Fibroblast of villous mesenchyme (primary cell): Measurements from ENCODE around the gene SNRPA1. TPM values are rescaled to one million over a fixed set of nuclear protein-coding genes. Genes with fewer than 3 reads are reported as not detected.

Experiments
- DNase-seq: peaks from one replicate; pipeline ENCODE4 v3.0.0-alpha.2; 2010; ENCODE audit warnings: low read depth
- H3K4me3 ChIP-seq: 2 replicates; pipeline ENCODE4 v1.5.1; 2011; ENCODE audit warnings: low read depth, mild to moderate bottlenecking, low read length
- total RNA-seq: library from RNA; depleted of rRNA; stranded (reverse); fragments of >200 nt; gene quantifications from 2 replicates; pipeline ENCODE4 v1.2.3, GENCODE V29; 2012
- TF ChIP-seq, protein P1 (sequence below): IDR thresholded peaks from 2 replicates; pipeline ENCODE4 v1.5.1; 2012; ENCODE audit warnings: low read depth, mild to moderate bottlenecking, low read length; ENCODE audit not compliant: insufficient read depth

SNRPA1 gene
- total RNA-seq, 1 donor: 18.6 TPM

DNA sequence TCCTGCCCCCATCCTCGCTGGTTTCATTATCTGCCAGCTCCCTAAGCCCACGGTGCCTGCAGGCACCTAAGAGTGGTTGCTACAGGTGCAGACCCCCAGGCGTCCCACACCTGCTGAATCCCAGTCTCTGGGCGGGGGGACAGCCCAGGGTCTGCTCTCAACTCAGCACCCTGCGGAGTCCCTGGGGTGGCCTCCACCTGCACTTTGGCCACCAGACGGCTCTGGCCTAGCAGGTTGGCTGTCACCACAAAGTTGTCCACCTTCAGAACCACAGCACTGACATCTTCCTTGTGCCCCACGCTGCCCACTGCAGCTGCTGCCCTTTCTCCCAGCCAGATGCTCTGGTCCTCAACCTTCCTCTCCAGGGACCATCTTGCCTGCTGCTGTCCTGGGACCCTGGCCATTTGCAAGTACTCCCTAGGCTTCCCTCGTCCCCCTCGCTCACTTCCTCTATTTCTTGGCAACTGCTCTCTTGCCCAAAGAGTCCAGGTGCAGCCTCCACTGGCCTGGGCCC, 34.9 kb upstream of the SNRPA1 start:
- DNase-seq: no peak
- TF ChIP-seq, protein P1, sequence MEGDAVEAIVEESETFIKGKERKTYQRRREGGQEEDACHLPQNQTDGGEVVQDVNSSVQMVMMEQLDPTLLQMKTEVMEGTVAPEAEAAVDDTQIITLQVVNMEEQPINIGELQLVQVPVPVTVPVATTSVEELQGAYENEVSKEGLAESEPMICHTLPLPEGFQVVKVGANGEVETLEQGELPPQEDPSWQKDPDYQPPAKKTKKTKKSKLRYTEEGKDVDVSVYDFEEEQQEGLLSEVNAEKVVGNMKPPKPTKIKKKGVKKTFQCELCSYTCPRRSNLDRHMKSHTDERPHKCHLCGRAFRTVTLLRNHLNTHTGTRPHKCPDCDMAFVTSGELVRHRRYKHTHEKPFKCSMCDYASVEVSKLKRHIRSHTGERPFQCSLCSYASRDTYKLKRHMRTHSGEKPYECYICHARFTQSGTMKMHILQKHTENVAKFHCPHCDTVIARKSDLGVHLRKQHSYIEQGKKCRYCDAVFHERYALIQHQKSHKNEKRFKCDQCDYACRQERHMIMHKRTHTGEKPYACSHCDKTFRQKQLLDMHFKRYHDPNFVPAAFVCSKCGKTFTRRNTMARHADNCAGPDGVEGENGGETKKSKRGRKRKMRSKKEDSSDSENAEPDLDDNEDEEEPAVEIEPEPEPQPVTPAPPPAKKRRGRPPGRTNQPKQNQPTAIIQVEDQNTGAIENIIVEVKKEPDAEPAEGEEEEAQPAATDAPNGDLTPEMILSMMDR: no peak
- no peak overlapping the region for H3K4me3 ChIP-seq

GRCh38 chr15:101329309-101329863, 34.3 kb upstream of the SNRPA1 start:
- no peak for DNase-seq
- H3K4me3 ChIP-seq: no peak overlapping the region
- TF ChIP-seq, protein P1: no peak

GRCh38 chr15:101328001-101328400, 33.0 kb upstream of the SNRPA1 start:
- DNase-seq: no peak
- TF ChIP-seq, protein P1: no peak

DNA sequence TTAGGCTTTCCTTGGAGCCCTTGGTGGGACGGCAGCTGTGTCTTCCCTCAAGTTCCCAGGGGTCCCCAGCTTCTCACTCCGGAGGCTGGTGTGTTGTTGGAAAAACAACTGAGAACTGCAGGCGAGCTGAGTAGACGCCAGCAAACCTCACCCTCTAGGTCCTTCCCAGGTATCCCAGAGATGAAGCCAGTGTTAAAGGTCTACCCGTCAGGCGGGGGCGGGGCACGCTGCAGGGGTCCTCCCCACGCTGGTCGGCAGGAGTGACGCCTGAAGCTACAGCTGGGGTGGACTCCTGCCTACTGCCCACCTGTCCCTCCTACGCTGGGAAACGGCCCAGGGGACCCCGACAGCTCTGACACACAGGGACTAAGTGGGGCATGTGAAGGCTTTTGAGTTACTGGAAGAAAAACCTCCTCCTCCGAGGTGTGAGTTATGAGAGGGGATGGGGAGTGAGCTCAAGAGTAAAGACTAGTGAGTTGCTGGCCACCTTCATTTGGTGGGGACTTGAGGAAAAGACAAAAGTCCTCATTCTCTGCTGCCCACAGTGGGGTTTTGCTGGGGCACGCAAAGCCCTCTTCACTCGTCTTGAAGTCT, 32.2 kb upstream of the SNRPA1 start:
- no peak for DNase-seq
- H3K4me3 ChIP-seq: no peak overlapping the region
- TF ChIP-seq, protein P1: no peak

More at GRCh38 chr15:101328001-101328400, 33.0 kb upstream of the SNRPA1 start:
- no peak overlapping the region for H3K4me3 ChIP-seq

- TF ChIP-seq, protein P1: no peak
- no peak for DNase-seq
These were observed 31.6 kb upstream of the SNRPA1 start for GRCh38 chr15:101326462-101327146.

DNA sequence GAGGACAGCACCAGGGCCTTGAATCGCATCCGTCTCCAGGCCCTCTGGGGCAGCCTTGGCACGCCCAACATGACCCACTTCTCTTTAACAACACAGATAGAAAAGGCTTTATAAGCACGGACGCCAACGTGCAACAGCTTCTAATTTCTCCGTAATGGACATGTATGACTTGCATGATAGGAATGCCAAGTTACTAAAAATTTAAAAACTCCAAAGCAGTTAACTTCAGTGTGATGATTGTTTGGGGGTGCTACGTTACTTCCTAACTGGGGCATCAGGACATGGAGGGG, 30.9 kb upstream of the SNRPA1 start:
- TF ChIP-seq, protein P1: no peak

More at GRCh38 chr15:101326462-101327146, 31.6 kb upstream of the SNRPA1 start:
- H3K4me3 ChIP-seq: no peak overlapping the region

More for the DNA sequence above, 30.9 kb upstream of the SNRPA1 start:
- H3K4me3 ChIP-seq: no peak overlapping the region
- DNase-seq: no peak
